NCI-H82 treated with DMSO at 0.1 percent for 48 hours (cell line): ENCODE data around the gene ARHGAP30.
"Not testable (repeated sequence)": the region's sequence is repeated elsewhere in the genome, so short reads cannot be mapped to it uniquely, and the experiment has no call there.

ENCODE experiments used
- DNase-seq: peaks from one replicate; lab custom pipeline; 2025; ENCODE audit not compliant: unreplicated experiment; lab: John Stamatoyannopoulos, UW

Gene ARHGAP30

DNA sequence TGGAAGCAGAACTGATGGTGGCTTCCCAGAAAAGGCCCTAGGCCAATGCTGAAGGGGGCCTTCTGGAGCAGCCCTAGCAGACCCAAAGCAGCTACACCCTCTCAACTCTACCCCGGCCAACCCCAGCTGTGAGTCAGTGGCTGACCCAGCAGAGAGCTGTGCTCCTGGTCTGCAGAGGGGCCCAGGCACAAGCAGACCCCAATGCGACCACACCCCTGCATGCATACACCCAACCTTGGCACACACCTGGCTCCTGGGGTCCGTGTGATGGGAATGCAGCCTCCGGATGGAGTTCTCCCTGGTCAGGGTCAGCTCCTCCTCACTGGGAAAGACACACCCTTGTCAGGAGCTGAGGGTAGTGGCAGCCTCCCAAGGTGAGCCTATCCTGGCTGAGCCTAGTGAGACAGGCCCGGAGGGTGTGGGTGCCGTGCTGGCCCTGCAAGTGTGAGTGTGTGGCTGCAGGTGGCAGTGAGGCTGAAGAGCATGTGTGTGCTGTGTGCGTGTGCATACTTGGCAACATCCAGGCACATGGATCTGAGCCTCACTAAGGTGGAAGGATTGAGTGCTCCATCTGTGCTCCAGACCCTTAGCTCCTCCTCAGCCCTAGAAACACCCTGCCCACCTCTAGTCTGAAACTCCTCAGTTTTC lies 3.9 kb upstream of the ARHGAP30 start:
- DNase-seq = no peak

DNA sequence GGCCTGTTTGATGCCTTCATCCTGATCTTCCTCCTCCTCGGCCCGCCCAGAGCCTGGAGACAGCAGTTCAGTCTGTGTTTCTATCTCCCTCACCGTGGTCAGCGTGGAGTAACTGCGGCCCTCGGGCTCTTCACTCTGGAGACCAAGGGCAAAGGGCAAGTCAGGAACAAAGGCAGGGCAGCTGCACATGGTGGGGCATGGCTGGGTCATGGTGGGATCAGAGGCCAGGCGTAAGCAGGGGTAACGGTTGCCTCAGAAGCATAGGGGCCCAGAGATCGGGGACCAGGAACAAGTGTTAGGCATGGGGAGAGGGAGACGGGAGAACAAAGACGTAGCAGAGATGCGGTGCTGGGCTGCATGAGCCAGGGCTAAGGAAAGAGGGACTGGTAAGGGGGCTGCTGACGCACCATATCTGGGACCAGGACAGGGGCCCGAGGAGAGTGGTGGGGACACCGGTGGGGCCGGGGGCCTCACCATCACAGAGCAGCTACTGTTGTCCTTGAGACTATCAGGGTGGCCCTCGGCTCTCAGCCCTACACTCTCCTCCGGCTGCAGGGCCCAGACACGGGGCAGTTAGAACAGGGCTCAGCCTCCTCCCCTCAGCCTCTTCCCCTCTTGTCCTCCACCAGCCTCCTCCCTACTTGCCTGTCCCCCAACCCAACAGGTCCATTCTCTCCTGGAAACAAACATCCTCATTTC lies 3.2 kb upstream of the ARHGAP30 start:
- DNase-seq = no peak

DNA sequence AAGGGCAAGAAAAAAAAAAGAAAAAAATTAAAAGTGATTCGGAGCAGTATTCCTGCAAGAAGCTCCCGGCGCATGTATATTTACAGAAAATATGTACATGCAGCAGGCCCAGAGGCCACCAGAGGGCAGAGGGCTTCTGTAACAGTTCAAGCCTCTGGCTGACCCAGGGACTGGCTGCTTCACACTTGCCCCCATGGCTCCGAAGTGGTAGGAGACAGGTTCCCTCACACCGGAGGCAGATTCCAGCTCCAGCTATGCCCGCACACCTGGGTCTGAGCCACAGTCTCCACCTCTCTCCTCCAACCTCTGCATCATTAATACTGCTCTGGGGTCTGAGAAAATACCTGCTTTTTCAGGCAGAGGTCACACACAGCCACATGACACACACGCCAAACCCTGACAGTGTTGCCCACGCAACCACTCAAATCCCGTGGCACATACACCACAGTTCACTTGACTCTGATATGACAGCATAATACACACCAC lies 2.2 kb upstream of the ARHGAP30 start:
- no peak for DNase-seq

DNA sequence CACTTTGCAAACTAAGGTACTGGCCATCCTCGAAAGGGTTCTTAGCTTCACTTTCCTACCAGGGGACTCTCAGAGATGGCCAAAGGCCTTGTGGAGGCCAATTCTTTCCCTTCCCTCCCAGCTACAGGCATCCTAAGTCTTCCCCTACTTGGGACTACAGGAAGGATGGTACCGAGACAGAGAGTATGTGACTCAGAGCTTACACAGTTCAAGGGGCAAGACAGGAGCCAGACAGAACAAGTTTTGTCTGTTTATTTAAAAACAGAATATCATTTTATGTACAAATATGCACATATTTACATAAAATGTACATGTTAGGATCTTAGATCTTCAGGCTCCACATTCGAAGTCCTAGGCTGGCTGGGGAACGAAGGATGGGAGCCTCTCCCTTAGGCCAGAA lies 1.1 kb upstream of the ARHGAP30 start:
- DNase-seq = no peak

DNA sequence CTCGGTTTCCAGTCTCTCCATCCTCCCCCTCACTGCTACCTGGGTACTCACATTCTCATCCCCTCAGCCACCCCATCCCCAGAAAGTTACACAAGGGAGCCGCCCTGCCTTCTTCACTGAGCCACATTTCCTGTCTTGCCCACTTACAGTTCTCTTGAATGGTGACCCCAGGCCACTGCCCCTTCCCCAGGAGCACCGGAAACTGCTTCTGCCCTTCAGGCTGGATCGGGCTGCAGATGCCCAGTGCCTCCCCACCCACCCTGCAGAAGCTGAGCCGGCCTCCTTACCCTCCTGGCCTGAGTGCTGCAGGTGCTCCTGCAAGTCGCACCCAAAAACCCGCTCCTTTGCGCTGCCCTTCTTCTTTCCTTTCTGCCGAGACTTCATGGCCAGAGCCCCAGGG lies 450 bp downstream of the ARHGAP30 start:
- DNase-seq = no peak

DNA sequence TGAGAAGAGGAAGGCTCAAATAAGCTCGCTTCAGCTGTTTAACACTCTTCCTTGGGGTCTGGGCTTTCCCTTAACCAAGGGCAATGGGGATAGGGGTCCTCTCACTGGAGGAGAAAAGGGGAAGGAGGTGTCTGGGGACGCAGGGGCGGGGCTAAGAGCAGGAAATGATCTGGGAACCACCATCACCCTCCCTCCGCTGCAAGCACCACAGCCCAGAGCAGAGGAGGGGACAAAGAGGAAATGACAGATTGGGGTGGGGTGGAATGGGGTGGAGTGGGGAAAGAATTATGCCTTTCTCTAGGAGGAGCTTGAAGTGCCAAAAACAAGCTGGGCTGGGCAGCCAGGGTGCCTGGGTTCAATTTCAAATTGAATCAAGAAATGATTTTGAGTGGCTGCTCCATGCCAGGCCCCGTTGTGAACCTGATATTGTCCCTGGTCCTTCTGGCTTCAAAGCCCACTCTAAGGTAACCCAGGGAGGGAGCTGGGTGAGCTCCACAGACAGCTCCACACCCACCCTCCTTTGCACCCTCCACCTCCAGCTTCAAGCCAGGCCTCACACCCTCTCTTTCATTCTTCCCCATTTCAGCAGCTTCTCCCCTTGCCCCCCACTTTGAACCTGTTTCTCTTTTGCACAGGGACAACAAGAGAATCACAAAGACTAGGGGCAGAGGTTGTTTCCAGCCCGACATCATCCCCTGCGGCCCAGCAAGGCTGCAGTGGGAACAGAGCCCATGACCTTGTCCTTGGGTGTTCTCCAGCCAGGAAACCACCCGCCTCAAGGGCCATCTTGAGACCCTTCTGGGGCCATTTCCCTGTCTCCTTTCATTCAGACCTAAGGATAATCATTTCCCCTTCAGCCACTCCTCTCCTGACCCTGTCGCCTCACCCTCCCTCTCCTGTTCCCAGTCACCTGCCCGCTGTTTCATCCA lies 1.1 kb downstream of the ARHGAP30 start:
- DNase-seq = no peak

DNA sequence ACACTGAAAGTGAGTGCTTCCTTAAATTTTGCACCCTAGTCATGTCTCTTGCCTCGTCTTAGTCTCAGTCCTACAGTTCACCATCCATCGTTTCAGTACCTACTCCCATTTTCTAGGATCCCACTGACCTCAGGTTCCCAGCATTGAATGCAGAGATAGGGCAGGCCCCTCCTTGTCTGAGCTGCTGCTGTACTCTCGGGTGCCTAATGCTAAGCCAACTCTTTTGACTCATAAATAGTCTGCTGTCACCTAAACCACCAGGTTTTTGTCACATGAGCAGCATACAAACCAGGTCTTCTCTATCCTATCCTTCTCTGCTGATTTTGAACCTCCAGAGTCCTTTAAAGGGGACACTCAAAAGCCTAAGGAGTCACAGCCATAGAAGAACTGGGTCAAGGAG lies 3.0 kb downstream of the ARHGAP30 start:
- no peak for DNase-seq

DNA sequence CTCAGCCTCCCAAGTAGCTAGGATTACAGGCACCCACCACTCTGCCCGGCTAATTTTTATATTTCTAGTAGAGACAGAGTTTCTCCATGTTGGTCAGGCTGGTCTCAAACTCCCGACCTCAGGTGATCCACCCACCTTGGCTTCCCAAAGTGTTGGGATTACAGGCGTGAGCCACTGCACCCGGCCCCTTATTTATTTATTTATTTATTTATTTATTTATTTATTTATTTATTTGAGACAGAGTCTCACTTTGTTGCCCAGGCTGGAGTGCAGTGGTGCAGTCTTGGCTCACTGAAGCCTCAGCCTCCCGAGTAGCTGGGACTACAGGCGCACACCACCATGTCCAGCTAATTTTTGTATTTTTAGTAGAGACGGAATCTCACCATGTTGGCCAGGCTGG lies 4.0 kb downstream of the ARHGAP30 start:
- DNase-seq = not testable (repeated sequence)

DNA sequence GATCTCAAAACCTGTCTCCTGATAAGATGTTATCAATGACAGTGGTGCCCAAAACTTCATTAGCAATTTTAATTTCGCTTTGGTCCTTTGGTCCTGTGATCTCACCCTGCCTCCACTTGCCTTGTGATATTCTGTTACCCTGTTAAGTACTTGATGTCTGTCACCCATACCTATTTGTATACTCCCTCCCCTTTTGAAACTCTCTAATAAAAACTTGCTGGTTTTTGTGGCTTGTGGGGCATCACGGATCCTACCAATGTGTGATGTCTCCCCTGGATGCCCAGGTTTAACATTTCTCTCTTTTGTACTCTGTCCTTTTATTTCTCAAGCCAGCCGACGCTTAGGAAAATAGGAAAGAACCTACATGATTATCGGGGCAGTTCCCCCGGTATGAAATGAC lies 5.8 kb downstream of the ARHGAP30 start:
- DNase-seq = not testable (repeated sequence)

DNA sequence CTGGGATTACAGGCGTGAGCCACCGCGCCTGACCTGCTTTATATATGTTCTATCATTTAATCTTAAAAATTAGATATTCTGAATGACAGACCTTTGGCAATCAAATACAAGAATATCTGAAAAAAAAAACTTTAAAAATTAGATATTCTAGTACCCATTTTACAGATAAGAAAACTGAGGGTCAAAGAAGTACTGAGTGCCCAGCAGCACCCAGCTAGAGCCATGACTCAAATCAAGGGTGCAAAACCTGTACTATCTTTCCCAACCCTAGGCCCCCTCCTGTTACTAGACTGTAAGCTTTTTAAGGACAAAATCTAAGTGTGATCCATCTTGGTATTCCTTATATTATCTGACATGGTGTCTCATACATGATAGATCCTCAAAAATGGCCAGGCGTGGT lies 8.3 kb downstream of the ARHGAP30 start:
- no peak for DNase-seq

DNA sequence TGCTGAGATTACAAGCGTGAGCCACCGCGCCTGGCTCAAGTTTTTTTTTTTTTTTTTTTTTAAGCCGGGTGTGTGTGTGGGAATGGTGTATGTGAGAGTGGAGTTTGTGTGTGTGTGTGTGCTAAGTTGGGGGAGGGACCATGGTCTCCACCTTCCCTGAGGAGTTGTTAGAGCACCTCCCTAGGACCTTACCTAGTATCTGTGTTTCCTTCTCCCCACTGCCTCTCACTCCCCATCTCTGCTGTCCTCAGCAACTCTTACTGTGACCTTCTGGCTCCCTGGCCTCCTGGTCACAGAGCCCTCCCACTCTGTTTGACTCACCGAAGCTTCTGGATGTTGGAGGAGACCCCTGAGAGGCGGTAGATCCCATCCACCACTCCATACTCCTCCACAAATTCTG lies 10.4 kb downstream of the ARHGAP30 start:
- DNase-seq = no peak

DNA sequence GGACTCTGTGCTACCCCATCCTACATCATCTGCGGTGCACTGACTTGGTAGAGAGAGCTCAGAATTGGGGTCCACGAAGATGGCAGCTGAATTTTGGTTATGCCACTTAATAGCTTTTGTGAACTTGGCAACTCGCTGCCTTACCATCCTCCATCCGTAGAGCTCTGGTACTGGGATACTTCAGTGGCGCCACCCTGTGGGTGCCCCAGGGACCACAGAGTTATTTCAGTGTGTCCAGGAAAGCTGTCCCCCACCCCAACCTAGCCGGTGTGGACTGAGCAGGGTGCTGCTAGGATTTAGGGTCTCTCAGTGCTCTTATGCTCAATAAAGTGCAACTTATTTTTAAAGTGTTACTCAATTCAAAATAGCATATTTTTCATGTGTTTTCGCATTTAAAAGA lies 14.9 kb downstream of the ARHGAP30 start:
- no peak for DNase-seq

DNA sequence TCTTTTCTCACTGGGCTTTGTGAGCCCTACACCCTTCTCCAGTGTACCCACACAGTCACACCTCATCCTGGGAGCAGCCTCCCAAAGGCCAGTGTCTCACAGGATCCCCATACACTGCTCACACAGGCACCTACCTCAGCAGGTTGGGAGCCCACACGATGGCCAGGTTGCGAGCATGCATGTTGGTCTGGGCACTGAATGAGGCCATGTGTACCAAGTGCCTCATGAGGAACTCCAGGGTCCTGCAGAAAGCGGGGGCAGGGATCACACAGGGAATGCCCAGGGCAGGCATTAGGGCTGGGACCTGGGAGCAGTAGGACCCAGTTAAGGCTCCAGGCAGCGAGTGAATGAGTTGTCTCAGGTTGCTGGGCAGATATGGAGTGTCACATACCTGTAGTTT lies 15.5 kb downstream of the ARHGAP30 start:
- DNase-seq = no peak

DNA sequence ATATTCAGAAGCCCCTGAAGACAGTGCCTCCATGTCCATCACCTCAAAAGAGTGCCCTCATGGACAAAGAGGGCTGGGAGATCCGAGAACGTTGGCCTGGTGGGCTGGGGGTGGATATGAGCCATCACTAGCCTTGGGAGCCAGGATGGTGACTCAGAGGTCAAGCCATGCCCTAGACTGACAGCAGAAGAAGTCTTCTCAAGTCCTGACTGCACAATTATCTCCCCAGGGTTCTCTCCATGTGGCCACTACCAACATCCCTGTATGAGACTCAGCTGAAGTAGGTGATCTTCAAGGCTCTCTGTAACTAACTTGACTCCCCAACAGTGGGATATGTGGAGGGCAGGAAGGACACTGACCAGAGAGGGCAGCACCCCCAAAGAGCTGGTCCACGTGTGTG lies 16.8 kb downstream of the ARHGAP30 start:
- no peak for DNase-seq

DNA sequence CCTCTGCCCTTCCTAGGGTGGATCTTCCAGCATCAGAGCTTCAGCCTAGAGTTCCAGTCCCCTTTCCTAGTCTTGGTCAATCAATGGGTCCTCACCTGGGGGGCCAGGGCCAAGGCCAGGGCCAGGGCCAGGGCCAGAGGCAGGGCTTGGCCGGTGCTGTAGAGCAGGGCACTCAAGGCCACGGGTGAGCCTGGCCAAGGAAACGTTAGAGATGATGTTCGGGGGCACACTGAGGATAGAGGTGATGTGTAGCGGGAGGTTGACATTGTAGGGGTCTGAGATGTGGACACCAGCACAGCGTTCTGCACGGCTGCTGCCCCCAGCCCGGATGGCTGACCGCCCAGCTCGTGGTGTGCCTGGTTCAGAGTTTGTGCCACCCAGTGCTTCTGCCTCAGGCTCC lies 18.5 kb downstream of the ARHGAP30 start:
- DNase-seq = no peak

DNA sequence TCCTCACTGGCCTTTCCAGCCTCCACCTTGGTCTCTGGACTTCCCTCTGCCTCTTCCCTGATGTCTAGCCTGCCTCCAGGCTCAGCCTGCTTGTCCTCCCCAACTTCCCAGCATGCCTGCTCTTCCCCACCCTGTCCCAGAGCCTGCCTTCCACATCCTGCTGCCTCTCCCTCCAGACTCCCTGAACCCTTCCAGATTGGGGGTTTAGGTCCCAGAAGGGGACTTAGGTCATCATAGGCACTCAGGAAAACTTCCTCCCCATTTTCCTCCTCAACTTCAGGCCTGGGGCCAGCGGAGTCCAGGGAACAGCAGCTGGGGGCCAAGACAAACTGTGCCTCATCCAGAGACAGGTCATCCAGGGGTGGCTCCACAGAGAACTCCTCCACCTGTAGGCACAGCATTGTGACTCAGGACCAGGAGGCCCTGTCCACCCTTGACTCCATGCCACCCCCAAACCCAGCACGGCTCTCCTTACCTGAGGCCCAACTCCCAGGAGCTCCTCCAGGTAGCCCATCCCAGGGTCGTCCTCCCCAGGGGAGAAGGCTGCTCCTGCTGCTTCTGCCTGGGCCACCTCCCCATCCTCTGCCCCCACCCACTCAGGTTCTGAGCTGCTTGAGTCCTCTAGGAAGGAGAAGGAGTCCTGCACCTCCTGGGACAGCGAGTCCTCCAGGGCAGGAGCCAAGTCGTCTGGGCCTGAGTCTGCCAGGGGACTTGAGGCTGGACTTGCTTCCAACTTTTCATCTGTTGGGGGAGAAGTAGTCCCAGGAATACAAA lies 20.6 kb downstream of the ARHGAP30 start:
- DNase-seq = no peak

DNA sequence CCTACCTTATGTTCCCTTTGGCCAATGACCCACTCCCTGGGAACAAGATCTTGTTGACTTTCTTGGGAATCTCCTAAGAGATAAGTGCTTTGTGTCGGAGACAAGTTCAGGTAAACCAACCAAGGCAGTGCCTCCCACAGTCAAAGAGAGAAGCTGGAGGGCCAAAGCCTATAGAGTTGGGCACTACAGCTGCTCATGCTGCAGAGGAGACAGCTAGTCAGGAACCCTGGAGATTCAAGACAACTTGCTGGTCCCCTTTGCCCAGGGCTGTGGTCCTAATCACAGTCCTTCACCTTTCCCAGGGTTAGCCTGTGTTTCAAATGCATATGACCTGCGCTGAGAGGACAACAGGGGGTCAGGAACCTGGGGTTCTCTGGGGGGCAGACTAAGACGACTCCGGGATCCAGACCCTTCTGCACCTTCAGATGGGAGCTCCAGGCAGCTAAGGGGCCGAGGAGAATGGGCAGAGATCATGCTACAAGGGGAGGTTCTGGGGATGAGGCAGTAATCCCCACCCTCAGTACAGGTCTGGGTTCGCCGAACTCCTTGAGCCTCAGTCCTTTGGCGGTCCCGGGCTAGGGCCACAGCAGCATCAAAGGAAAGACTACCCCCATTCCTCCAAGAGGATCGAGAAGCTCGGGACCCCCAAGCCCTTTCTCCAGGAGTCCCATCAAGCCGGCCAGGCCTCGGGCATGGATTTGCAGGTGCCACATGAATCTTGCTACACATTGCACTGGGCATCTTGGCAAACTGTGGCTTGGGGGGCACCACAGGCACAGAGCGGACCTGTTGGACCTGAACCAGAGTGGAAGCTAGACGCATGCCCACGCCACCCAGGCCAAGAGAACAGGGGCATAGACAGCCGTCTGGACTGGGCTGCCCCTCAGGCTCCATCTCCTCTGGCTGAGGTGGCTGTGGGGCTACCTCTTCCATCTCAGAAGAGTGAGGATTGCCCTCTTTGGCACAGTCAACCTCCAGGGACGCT lies 22.0 kb downstream of the ARHGAP30 start:
- no peak for DNase-seq

DNA sequence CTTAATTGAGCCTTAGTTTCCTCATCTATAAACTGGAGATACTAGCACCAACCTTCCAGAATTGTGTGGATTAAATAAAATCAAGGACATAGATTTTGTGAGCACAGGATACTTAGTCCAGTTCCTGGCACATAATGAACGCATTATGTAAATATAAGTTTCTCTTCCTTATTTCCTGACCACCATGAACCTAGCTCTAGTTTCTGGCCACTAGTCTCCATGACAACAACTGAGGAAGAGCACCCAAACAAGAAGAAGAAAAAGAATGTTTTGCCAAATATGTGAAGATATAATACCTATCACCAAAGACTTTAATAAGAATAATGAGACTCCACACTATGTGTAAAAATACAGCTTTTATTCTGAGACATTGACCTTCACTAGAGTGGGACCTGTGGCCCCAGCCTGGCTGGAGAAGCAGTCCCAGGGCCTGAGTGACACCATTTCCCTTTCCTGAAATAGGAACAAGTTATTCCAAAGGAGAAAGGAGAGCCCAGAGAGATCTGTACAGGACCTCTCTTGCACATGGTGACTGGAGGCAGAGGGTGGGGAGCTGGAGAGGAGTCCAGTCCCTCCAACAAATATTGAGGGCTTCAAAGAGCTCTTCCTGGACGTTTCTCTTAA lies 23.0 kb downstream of the ARHGAP30 start:
- DNase-seq = no peak
